Liver (tissue), 3 donors: ENCODE data around the gene NECAB2.

Experiments used
- ATF3 ChIP-seq: IDR thresholded peaks from 2 replicates; pipeline ENCODE4 v1.6.1; 2016; ENCODE audit warnings: antibody characterized with exemption
- CTCF ChIP-seq: fragments of 150-350 bp; IDR thresholded peaks from 2 replicates; pipeline ENCODE4 v1.5.1; 2017; ENCODE audit warnings: improper control_type of control experiment, low read depth, low read length; ENCODE audit not compliant: missing input control
- RAD21 ChIP-seq, 2 donors: IDR thresholded peaks; 2 replicates each; pipeline ENCODE4 v1.6.1; 2016; ENCODE audit warnings: antibody characterized with exemption in 2 of 2, mild to moderate bottlenecking in 2 of 2
- REST ChIP-seq: IDR thresholded peaks from 2 replicates; pipeline ENCODE4 v1.6.1; 2016; ENCODE audit warnings: antibody characterized with exemption, mild to moderate bottlenecking
- RXRA ChIP-seq, 2 donors: IDR thresholded peaks; 2 replicates each; pipeline ENCODE4 v1.6.1; 2017 to 2018; ENCODE audit warnings: antibody characterized with exemption in 2 of 2, mild to moderate bottlenecking in 1 of 2
- ZBTB33 ChIP-seq: IDR thresholded peaks from 2 replicates; pipeline ENCODE4 v1.6.1; 2016; ENCODE audit warnings: antibody characterized with exemption
- donor health status: healthy.
- donor health status: healthy.

GRCh38 chr16:84048270-84048669 lies 80.2 kb downstream of the NECAB2 start:
- peak in 1 of 2 donors; percentile 24 for TF ChIP-seq RAD21 (IDR thresholded peaks at IDR 0.05)
- TF ChIP-seq CTCF: peak; percentile 11
- no peak for TF ChIP-seq RXRA (IDR thresholded peaks at IDR 0.05)
- TF ChIP-seq ATF3: no peak
- no peak for TF ChIP-seq ZBTB33
- no peak for TF ChIP-seq REST
